ENCODE data around the gene ZNF384. TPM values are rescaled to one million over a fixed set of nuclear protein-coding genes. Genes with fewer than 3 reads are reported as not detected.

ZNF384 gene
- total RNA-seq, 2 experiments from 2014 or later = 69.5 to 78.1 TPM

DNA sequence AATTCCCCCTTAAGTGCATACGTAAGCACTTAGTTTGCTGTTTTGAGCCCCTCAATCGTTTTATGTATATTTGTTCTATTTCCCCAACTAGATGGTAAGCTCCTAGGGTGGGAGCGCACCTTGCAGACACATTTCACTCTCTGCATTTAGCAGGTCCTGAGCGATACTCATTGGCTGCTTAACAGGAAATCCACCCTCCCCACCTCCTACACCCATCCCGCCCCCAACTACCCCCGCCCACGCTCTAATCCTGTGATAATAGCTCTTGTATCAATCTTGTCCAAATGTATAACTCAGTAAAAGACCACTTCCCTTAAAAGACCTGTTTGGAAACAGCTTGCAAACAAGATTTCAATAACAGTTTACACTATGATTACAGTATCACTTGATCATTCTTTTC is 61.6 kb downstream of the ZNF384 start:
- peaks cover 43% of the 10 kb centered on the region for H3K4me1 Mint-ChIP-seq

DNA sequence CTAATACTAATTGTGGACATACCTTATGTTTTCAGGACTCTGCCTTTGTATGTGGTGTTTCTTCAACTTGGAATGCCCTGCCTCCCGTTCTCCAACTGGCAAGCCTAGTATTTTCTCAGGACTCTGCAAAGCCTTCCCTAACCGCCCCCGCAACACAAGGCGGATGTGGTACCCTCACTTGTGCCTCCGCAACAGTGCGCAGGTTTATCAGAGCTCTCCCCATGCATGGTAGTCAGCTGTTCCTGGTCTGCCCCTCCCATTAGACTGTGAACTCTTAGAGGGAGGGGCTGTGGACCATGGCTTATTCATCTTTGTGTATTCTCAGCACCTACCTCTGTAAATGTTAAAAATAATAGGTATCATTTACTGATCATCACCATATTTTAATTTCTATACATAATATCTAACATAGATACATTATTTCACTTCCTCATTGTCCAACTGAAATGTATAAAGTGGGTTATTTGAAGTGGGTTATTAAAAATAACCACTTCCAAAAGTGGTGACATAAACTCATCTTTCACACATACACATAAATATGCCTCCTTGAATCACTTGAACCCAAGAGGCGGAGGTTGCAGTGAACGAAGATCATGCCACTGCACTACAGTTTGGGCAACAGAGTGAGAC is 62.4 kb downstream of the ZNF384 start:
- peak overlapping the region; percentile 17 for H3K4me3 Mint-ChIP-seq
- POLR2A ChIA-PET = interaction anchor here (1.3 to 1.9 kb wide), 3 partner anchors 38 to 126 kb away, joined by 5 to 7 read pairs (median 6); partner anchors contain the start of genes MLF2 and ZNF384

More for the DNA sequence above, 61.6 kb downstream of the ZNF384 start:
- Mint-ChIP-seq H3K27me3 (no peaks in the 10 kb centered on the region), H3K27ac (peak overlapping the region; percentile 71), H3K9me3 (no peaks in the 10 kb centered on the region), H3K36me3 (ENCODE audit: low read depth) (peaks cover 5% of the 10 kb centered on the region), H3K4me3 (peak overlapping the region; percentile 73)
- ChIA-PET CTCF (interaction anchor here (0.6 to 5.8 kb wide), 7 partner anchors 8 to 139 kb away, joined by 3 to 34 read pairs (median 3); partner anchors contain the start of gene ZNF384), POLR2A (interaction anchor here (1.3 to 1.9 kb wide), 3 partner anchors 37 to 125 kb away, joined by 5 to 7 read pairs (median 6); partner anchors contain the start of genes MLF2 and ZNF384)
- peak; percentile 48 for DNase-seq

DNA sequence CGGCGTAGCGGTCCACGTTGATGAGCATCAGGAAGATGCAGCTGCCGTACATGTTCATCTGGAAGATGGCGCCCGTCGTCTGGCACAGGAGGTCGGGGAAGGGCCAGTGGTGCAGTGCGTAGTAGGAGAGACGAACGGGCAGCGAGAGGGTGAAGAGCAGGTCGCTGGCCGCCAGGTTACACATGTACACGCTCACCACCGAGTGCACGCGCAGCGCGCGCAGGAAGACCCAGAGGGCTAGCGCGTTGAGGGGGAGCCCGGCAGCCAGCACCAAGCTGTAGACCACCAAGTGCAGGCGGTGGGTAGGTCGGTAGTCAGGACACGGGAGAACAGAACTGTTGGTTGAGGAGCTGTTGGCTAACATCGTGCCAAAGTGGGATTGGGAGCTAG is 68.3 kb downstream of the ZNF384 start:
- Mint-ChIP-seq H3K4me3 (peak overlapping the region; percentile 54), H3K9me3 (no peaks in the 10 kb centered on the region), H3K36me3 (ENCODE audit: low read depth) (peaks cover 2% of the 10 kb centered on the region), H3K27me3 (no peaks in the 10 kb centered on the region), H3K4me1 (peaks cover 16% of the 10 kb centered on the region), H3K27ac (no peak overlapping the region)
- DNase-seq = no peak
- POLR2A ChIA-PET = interaction anchor here (0.9 to 1.4 kb wide), 4 partner anchors 11 to 43 kb away, joined by 3 to 4 read pairs (median 4); no protein-coding TSS in a partner anchor
- CTCF ChIA-PET = interaction anchor here (0.6 to 4.0 kb wide), 17 partner anchors 10 to 212 kb away, joined by 3 to 34 read pairs (median 4); partner anchors contain the start of genes COPS7A and MLF2

More for the DNA sequence above, 62.4 kb downstream of the ZNF384 start:
- DNase-seq = peak; percentile 25
- Mint-ChIP-seq H3K9me3 (no peaks in the 10 kb centered on the region), H3K27me3 (no peaks in the 10 kb centered on the region), H3K4me1 (peaks cover 34% of the 10 kb centered on the region), H3K27ac (peak overlapping the region; percentile 2), H3K36me3 (ENCODE audit: low read depth) (peaks cover 5% of the 10 kb centered on the region)
- CTCF ChIA-PET = interaction anchor here (0.7 to 1.4 kb wide), 2 partner anchors 13 to 63 kb away, joined by 3 to 4 read pairs; partner anchors contain the start of gene ZNF384

DNA sequence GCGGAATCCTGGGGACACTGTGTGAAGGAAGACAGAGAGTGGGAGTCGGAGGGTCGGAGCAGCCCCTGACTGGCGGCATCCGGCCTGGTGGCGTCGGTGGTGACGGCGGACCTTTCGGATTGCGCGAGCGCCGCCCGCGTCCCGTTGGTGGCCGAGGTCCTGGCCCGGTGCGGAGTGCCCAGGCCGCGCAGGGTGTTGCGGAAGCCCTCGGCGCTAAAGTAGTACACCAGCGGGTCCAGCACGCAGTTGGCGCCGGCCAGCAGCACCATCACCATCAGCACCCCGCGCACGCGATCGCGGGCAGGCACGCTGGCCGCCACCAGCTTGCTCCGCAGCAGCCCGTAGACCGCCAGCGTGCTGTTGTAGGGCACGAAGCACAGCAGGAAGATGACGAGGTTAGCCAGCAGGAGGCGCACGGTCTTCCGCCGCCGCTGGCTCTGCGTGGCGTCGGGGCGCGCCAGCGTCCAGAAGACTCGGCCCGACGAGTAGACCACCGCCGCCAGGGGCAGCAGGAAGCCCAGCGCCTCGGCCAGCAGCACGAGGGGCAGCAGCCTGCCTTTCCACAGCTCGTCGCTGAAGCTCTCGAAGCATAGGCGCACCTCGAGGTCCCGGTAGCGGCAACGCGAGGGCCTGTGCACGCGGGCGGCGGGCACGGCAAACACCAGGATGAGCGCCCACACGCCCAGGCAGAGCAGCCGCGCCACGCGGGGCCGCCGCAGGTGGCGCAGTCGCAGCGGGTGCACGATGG is 68.9 kb downstream of the ZNF384 start:
- no peaks in the 10 kb centered on the region for H3K27me3 Mint-ChIP-seq
- H3K9me3 Mint-ChIP-seq = no peaks in the 10 kb centered on the region
- H3K27ac Mint-ChIP-seq = no peak overlapping the region
- peaks cover 16% of the 10 kb centered on the region for H3K4me1 Mint-ChIP-seq
- DNase-seq = peak; percentile 60
- ChIA-PET POLR2A (interaction anchor here (0.9 to 1.4 kb wide), 5 partner anchors 11 to 52 kb away, joined by 3 to 4 read pairs (median 3); partner anchors contain the start of gene NOP2), CTCF (interaction anchor here (0.6 to 4.0 kb wide), 19 partner anchors 10 to 245 kb away, joined by 3 to 34 read pairs (median 4); partner anchors contain the start of genes COPS7A and MLF2)
- H3K4me3 Mint-ChIP-seq = peak overlapping the region; percentile 54
- peaks cover 2% of the 10 kb centered on the region for H3K36me3 Mint-ChIP-seq (ENCODE audit: low read depth)

DNA sequence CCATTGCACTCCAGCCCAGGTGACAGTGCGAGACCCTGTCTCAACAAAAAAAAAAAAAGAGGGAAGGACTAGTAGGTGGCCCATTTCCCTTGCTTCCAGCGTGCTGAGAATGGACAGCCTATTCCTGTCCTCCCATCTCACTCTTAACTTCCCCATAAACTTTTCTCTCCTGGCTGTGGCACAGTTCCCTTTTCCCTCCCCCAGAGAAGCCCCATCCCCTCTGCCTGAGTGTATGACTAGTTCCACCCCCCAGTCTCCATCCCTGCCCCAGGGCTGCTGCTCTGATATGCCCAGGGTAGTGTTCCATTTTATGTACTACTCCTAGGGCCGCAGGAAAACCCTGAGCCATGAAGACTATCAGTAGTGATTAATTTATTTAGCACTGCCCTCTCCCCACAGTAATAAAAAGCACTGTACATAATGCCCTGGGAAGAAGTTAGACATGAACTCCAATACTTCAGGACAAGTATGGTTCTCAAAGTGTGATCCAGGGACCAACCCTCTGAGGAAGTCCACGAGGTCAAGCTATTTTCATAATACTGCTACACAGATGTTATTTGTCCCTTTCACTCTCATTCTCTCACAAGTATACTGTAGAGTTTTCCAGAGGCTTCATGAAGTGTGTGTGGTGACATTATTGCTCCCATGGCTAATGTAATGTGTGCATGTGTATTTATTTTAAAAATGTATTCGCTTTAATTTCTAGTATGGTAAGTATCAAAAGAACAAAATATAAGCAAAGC is 70.5 kb downstream of the ZNF384 start:
- DNase-seq = no peak
- Mint-ChIP-seq H3K9me3 (no peaks in the 10 kb centered on the region), H3K27me3 (no peaks in the 10 kb centered on the region), H3K27ac (no peak overlapping the region), H3K36me3 (ENCODE audit: low read depth) (peaks cover 2% of the 10 kb centered on the region), H3K4me1 (peaks cover 23% of the 10 kb centered on the region), H3K4me3 (no peak overlapping the region)
- ChIA-PET CTCF (interaction anchor here (0.7 to 4.0 kb wide), 9 partner anchors 10 to 247 kb away, joined by 3 to 34 read pairs (median 3); no protein-coding TSS in a partner anchor), POLR2A (interaction anchor here (1.3 kb wide), 1 partner anchor 71 kb away, joined by 5 read pairs; the partner anchor contains the start of gene ZNF384)

Other genes with a start within 250 kb of the ZNF384 start
- 10 to 100 TPM; 39.9 to 43.4 TPM for gene CD27, start 244.4 kb downstream of the ZNF384 start, total RNA-seq
- gene TAPBPL, start 237.3 kb downstream of the ZNF384 start, total RNA-seq = 10 to 100 TPM; 45.0 to 49.0 TPM
- gene VAMP1, start 218.7 kb downstream of the ZNF384 start, total RNA-seq = 10 to 100 TPM; 45.1 to 50.9 TPM
- gene MRPL51, start 196.1 kb downstream of the ZNF384 start, total RNA-seq = 100 to 1,000 TPM; 204 to 208 TPM
- gene NCAPD2, start 195.3 kb downstream of the ZNF384 start, total RNA-seq = 100 to 1,000 TPM; 153 to 156 TPM
- gene GAPDH, start 154.9 kb downstream of the ZNF384 start, total RNA-seq = 1,000 to 10,000 TPM; 5,691 to 5,753 TPM
- gene IFFO1, start 133.3 kb downstream of the ZNF384 start, total RNA-seq = 10 to 100 TPM; 23.1 to 23.6 TPM
- gene NOP2, start 121.1 kb downstream of the ZNF384 start, total RNA-seq = 10 to 100 TPM; 46.5 to 50.9 TPM
- gene CHD4, start 82.0 kb downstream of the ZNF384 start, total RNA-seq = 100 to 1,000 TPM; 223 to 234 TPM
- gene LPAR5, start 53.4 kb downstream of the ZNF384 start, total RNA-seq = 1 to 10 TPM; 7.8 to 8.0 TPM
- 1 to 10 TPM; 1.8 TPM for gene ACRBP, start 41.9 kb downstream of the ZNF384 start, total RNA-seq
- gene ING4, start 26.3 kb downstream of the ZNF384 start, total RNA-seq = 10 to 100 TPM; 32.2 to 33.8 TPM
- gene PIANP, start 11.4 kb upstream of the ZNF384 start, total RNA-seq = not detected
- 10 to 100 TPM; 28.4 to 29.0 TPM for gene COPS7A, start 34.7 kb upstream of the ZNF384 start, total RNA-seq
- gene MLF2, start 63.8 kb upstream of the ZNF384 start, total RNA-seq = 100 to 1,000 TPM; 101 to 108 TPM
- 10 to 100 TPM; 47.0 to 49.6 TPM for gene PTMS, start 77.0 kb upstream of the ZNF384 start, total RNA-seq
- gene LAG3, start 83.1 kb upstream of the ZNF384 start, total RNA-seq = 10 to 100 TPM; 91.9 TPM
- gene CD4, start 100.2 kb upstream of the ZNF384 start, total RNA-seq = 100 to 1,000 TPM; 324 to 327 TPM
- gene GPR162, start 132.4 kb upstream of the ZNF384 start, total RNA-seq = not detected
- under 1 TPM; 0.18 to 0.68 TPM for gene P3H3, start 139.0 kb upstream of the ZNF384 start, total RNA-seq
- not detected for gene GNB3, start 151.6 kb upstream of the ZNF384 start, total RNA-seq
- 100 to 1,000 TPM in 1 of 2 experiments, 10 to 100 TPM in 1; 96.5 to 101 TPM for gene CDCA3, start 161.9 kb upstream of the ZNF384 start, total RNA-seq
- gene USP5, start 162.8 kb upstream of the ZNF384 start, total RNA-seq = 100 to 1,000 TPM in 1 of 2 experiments, 10 to 100 TPM in 1; 91.4 to 109 TPM
- gene TPI1, start 178.2 kb upstream of the ZNF384 start, total RNA-seq = 1,000 to 10,000 TPM; 1,228 to 1,253 TPM
- gene SPSB2, start 183.9 kb upstream of the ZNF384 start, total RNA-seq = 10 to 100 TPM; 11.1 to 11.2 TPM
- gene LRRC23, start 215.4 kb upstream of the ZNF384 start, total RNA-seq = 1 to 10 TPM; 5.7 to 6.1 TPM
- gene ENO2, start 225.2 kb upstream of the ZNF384 start, total RNA-seq = 100 to 1,000 TPM; 206 to 207 TPM
- 10 to 100 TPM; 33.9 to 34.6 TPM for gene ATN1, start 238.6 kb upstream of the ZNF384 start, total RNA-seq